DND-41 (cell line): Measurements from ENCODE around the gene SYNE1.

Source experiments
- EZH2 ChIP-seq: IDR thresholded peaks from 3 replicates; pipeline ENCODE4 v1.6.1; 2012; ENCODE audit warnings: borderline replicate concordance, low read depth, mild to moderate bottlenecking, moderate library complexity, low read length, inconsistent platforms; ENCODE audit not compliant: severe bottlenecking
- TF ChIP-seq, protein P1 (sequence below): IDR thresholded peaks from 2 replicates; pipeline ENCODE4 v1.5.1; 2012; ENCODE audit warnings: borderline replicate concordance, low read length, moderate library complexity, mild to moderate bottlenecking; ENCODE audit not compliant: poor library complexity, severe bottlenecking; ENCODE audit errors: extremely low read depth

DNA sequence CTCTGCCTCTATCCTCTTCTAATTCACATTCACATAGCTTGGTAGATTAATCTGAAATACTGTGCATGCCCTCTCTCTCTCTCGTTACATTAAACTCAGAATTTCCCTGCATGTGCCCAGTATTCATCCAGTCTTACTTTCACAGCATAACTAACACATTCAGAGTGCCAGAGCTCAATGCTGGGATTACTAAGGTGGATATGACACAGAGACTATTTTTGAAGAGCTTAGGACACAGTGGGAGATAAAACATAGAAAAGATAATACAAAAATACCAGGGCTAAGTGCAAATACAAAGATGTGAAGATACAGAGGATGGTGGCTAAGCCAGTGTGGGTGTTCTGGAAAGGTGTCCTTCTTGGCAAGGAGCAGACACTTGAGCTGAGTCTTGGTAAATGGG, 6.3 kb downstream of the SYNE1 start:
- TF ChIP-seq, protein P1, sequence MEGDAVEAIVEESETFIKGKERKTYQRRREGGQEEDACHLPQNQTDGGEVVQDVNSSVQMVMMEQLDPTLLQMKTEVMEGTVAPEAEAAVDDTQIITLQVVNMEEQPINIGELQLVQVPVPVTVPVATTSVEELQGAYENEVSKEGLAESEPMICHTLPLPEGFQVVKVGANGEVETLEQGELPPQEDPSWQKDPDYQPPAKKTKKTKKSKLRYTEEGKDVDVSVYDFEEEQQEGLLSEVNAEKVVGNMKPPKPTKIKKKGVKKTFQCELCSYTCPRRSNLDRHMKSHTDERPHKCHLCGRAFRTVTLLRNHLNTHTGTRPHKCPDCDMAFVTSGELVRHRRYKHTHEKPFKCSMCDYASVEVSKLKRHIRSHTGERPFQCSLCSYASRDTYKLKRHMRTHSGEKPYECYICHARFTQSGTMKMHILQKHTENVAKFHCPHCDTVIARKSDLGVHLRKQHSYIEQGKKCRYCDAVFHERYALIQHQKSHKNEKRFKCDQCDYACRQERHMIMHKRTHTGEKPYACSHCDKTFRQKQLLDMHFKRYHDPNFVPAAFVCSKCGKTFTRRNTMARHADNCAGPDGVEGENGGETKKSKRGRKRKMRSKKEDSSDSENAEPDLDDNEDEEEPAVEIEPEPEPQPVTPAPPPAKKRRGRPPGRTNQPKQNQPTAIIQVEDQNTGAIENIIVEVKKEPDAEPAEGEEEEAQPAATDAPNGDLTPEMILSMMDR, result no peak
- no peak for TF ChIP-seq EZH2
